SHP77 (cell line): ENCODE results near the gene KCTD3.

Source experiments
- DNase-seq, 2 experiments: peaks; one replicate each; lab custom pipeline; 2025; lab: John Stamatoyannopoulos, UW

KCTD3 gene

GRCh38 chr1:215660259-215660658 is 93.2 kb downstream of the KCTD3 start:
- DNase-seq, result no peak

GRCh38 chr1:215661033-215661432 is 93.9 kb downstream of the KCTD3 start:
- DNase-seq, result no peak

- DNase-seq, result no peak
Measured at GRCh38 chr1:215665215-215665614, 98.1 kb downstream of the KCTD3 start.

GRCh38 chr1:215667761-215668160 is 100.7 kb downstream of the KCTD3 start:
- DNase-seq, result no peak

- no peak for DNase-seq
Measured at GRCh38 chr1:215669806-215670491, 102.8 kb downstream of the KCTD3 start.
